Panc1 (cell line): ENCODE measurements around the gene PRDM7. TPM values are rescaled to one million over a fixed set of nuclear protein-coding genes. Genes with fewer than 3 reads are reported as not detected.
A peak's percentile ranks its signal among the peaks of the same experiment; 100 is the strongest.

Source experiments
- ATAC-seq: fragments of 200-7000 bp; cut with Tn5 transposase; 2 replicates; pipeline ENCODE4 v1.9.1; 2020; ENCODE audit warnings: mild to moderate bottlenecking, moderate library complexity
- BruUV-seq: library from RNA; stranded (reverse); fragments of 400-500 nt; replicated peaks from 2 replicates; lab custom pipeline; 2021; lab: Mats Ljungman, UMichigan
- CTCF ChIA-PET: fragments of 300-600 bp; sonication (Branson Sonifier 250); formaldehyde crosslinking; loops from one replicate; lab custom pipeline; 2022; ENCODE audit warnings: antibody characterized with exemption; lab: Charles Lee
- POLR2A ChIA-PET: fragments of 300-600 bp; sonication (Branson Sonifier 250); formaldehyde crosslinking; loops from one replicate; lab custom pipeline; 2022; ENCODE audit warnings: antibody characterized with exemption; lab: Charles Lee
- DNase-seq: peaks from one replicate; pipeline ENCODE4 v3.0.0-alpha.2; 2010; ENCODE audit warnings: low read depth, low spot score
- H3K27ac ChIP-seq: 2 replicates; pipeline ENCODE4 v1.5.1; 2011; ENCODE audit warnings: mild to moderate bottlenecking, low read length, inconsistent platforms
- H3K27me3 ChIP-seq: fragments of 200-500 bp; sonication (Bioruptor generic); 2 replicates; pipeline ENCODE4 v1.6.0; 2014; ENCODE audit warnings: low read length, inconsistent platforms; ENCODE audit not compliant: control insufficient read depth, insufficient read depth
- H3K36me3 ChIP-seq: fragments of 200-500 bp; sonication (Bioruptor generic); 2 replicates; pipeline ENCODE4 v1.5.1; 2014; ENCODE audit warnings: inconsistent platforms, mild to moderate bottlenecking, low read length, moderate library complexity; ENCODE audit not compliant: control insufficient read depth, insufficient read depth
- H3K4me1 ChIP-seq: 2 replicates; pipeline ENCODE4 v1.5.1; 2011; ENCODE audit warnings: inconsistent platforms, mild to moderate bottlenecking, low read length, moderate library complexity; ENCODE audit not compliant: control insufficient read depth, insufficient read depth
- H3K4me3 ChIP-seq, 2 experiments: 2 replicates each; pipeline ENCODE4 v1.5.1; 2011 to 2012; ENCODE audit warnings: low read depth in 2 of 2, low read length in 2 of 2, mild to moderate bottlenecking in 2 of 2, inconsistent platforms in 1 of 2, moderate library complexity in 1 of 2
- H3K9me3 ChIP-seq: fragments of 200-500 bp; sonication (Bioruptor generic); 2 replicates; pipeline ENCODE4 v1.5.1; 2014; ENCODE audit warnings: low read depth, mild to moderate bottlenecking, inconsistent platforms, low read length, moderate library complexity; ENCODE audit not compliant: control insufficient read depth, insufficient read depth
- CTCF ChIP-seq: fragments of 450-650 bp; IDR thresholded peaks from 2 replicates; pipeline ENCODE4 v1.5.1; 2017; ENCODE audit warnings: mild to moderate bottlenecking
- POLR2AphosphoS5 ChIP-seq: IDR thresholded peaks from 2 replicates; pipeline ENCODE4 v1.6.1; 2012; ENCODE audit warnings: mild to moderate bottlenecking, low read depth, low read length, moderate library complexity
- REST ChIP-seq, 2 experiments: IDR thresholded peaks; 2 replicates each; pipeline ENCODE4 v1.6.1; 2011 to 2012; ENCODE audit warnings: low read depth in 2 of 2, control low read depth in 1 of 2, low read length in 1 of 2, mild to moderate bottlenecking in 1 of 2, moderate library complexity in 1 of 2; ENCODE audit not compliant: insufficient read depth in 1 of 2
- SIN3A ChIP-seq: IDR thresholded peaks from 2 replicates; pipeline ENCODE4 v1.6.1; 2012; ENCODE audit warnings: low read depth, mild to moderate bottlenecking, low read length, moderate library complexity, borderline replicate concordance; ENCODE audit not compliant: insufficient read depth
- TCF7L2 ChIP-seq: IDR thresholded peaks from 2 replicates; pipeline ENCODE4 v1.6.1; 2011; ENCODE audit warnings: mild to moderate bottlenecking, low read depth, low read length, inconsistent platforms
- in situ Hi-C: cut with HindIII; loops from 2 replicates; pipeline ENCODE4 v1.10.0; 2016; ENCODE audit warnings: low sequenced_read_pairs, low pct_unique_long_range_greater_than_20kb
- intact Hi-C: fragments of 100-400 bp; cut with micrococcal nuclease; formaldehyde crosslinking; loops from one replicate; pipeline ENCODE4 v1.10.0; 2022; ENCODE audit not compliant: unreplicated experiment
- total RNA-seq: library from RNA; stranded (reverse); gene quantifications from one replicate; pipeline ENCODE4 v1.2.1, GENCODE V29; 2021; ENCODE audit not compliant: unreplicated experiment

PRDM7 gene
- total RNA-seq, 1 experiment from 2014 or later, result not detected

- H3K4me3 ChIP-seq, result no peak overlapping the region
- no peaks in the 10 kb centered on the region for H3K36me3 ChIP-seq
- DNase-seq (no peak), ATAC-seq (no peak)
- TF ChIP-seq TCF7L2 (no peak), POLR2AphosphoS5 (no peak), SIN3A (no peak), CTCF (no peak), REST (IDR thresholded peaks at IDR 0.05; ENCODE audit: insufficient read depth in 1 of 2, low read depth in 2 of 2, low read length in 1 of 2) (no peak)
- no peak overlapping the region for H3K27ac ChIP-seq
- intact Hi-C loops, result no loop called here
- BruUV-seq, result no TSS peak
- H3K4me1 ChIP-seq, result peaks cover 4% of the 10 kb centered on the region; the same call in 1 of the 2 replicates
- CTCF ChIA-PET, result no interaction called here
- in situ Hi-C loops, result no loop called here
- POLR2A ChIA-PET, result no interaction called here
- H3K9me3 ChIP-seq, result no peaks in the 10 kb centered on the region
- H3K27me3 ChIP-seq, result no peaks in the 10 kb centered on the region
Observed at GRCh38 chr16:90012991-90013745, 64.0 kb downstream of the PRDM7 start.

DNA sequence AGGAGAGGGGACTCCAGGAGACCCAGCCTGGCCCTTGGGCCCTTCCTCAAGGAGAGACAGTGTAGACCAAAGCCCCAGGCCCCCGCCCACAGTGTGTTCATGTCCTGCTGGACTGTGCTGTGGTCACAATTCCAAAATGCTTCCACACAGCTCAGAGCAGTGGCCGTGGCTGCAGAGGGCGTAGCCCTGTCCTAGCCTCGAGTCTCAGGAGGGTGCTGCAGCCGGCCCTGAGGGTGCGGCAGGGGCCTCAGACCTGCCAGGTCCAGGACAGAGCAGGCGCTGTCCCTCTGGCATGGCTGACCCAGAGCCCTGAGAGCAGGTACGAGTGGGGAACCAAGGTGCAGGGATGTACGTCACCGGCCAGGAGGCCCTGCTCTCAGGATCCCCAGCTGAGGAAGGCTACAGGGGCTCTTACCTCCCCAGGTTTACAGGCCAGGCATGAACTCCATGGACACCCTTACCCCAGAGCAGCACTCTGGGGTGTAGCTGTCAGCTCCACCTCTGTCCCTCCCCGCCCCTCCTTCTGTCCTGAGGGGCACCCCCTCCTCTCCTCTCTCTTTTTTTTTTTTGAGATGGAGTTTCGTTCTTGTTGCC, 65.1 kb downstream of the PRDM7 start:
- intact Hi-C loops (no loop called here), in situ Hi-C loops (no loop called here)
- peak; percentile 27; the same call in 1 of the 2 replicates for ATAC-seq

More for the DNA sequence above, 65.1 kb downstream of the PRDM7 start:
- Histone ChIP-seq H3K27ac (no peak overlapping the region), H3K4me3 (no peak overlapping the region), H3K9me3 (no peaks in the 10 kb centered on the region), H3K4me1 (no peaks in the 10 kb centered on the region), H3K36me3 (no peaks in the 10 kb centered on the region), H3K27me3 (no peaks in the 10 kb centered on the region)
- ChIA-PET CTCF (no interaction called here), POLR2A (interaction anchor here (0.5 kb wide), 1 partner anchor 151 kb away, joined by 3 read pairs; no protein-coding TSS in a partner anchor)
- no peak for DNase-seq
- TF ChIP-seq REST (IDR thresholded peaks at IDR 0.05; ENCODE audit: insufficient read depth in 1 of 2, low read depth in 2 of 2, low read length in 1 of 2), result no peak
- TF ChIP-seq TCF7L2, result no peak
- no peak for TF ChIP-seq POLR2AphosphoS5
- no peak for TF ChIP-seq SIN3A
- no peak for TF ChIP-seq CTCF
- BruUV-seq, result no TSS peak
